SK-N-MC (cell line): ENCODE data around the gene TRIM41.

Source experiments
- DNase-seq: peaks from one replicate; pipeline ENCODE4 v3.0.0-alpha.2; 2011; ENCODE audit warnings: low read depth, low spot score
- H3K27ac ChIP-seq: fragments of 200-600 bp; sonication (generic); 2 replicates; pipeline ENCODE4 v1.5.1; 2016; ENCODE audit warnings: mixed run types
- H3K36me3 ChIP-seq: fragments of 200-600 bp; sonication (generic); 2 replicates; pipeline ENCODE4 v1.6.1; 2017; ENCODE audit warnings: antibody characterized with exemption, low read length, mixed read lengths; ENCODE audit not compliant: insufficient read depth
- H3K4me3 ChIP-seq: fragments of 200-600 bp; sonication (generic); 2 replicates; pipeline ENCODE4 v1.5.1; 2016
- H3K9ac ChIP-seq: fragments of 200-600 bp; sonication (generic); 2 replicates; pipeline ENCODE4 v1.8.0; 2017; ENCODE audit warnings: mixed run types, mixed read lengths; ENCODE audit not compliant: insufficient read length
- H3K9me3 ChIP-seq: fragments of 200-600 bp; sonication (generic); 2 replicates; pipeline ENCODE4 v1.6.1; 2017; ENCODE audit warnings: low read depth, mild to moderate bottlenecking, antibody characterized with exemption, low read length, moderate library complexity, mixed read lengths
- EZH2 ChIP-seq: fragments of 200-600 bp; sonication (generic); IDR thresholded peaks from one replicate; pipeline ENCODE4 v1.6.1; 2017; ENCODE audit warnings: antibody characterized with exemption
- FOXP2 ChIP-seq: optimal IDR thresholded peaks from 2 replicates; pipeline ENCODE3; 2011; ENCODE audit warnings: mild to moderate bottlenecking, moderate library complexity; ENCODE audit not compliant: insufficient read depth; ENCODE audit errors: extremely low read length, control extremely low read depth
- POLR2AphosphoS5 ChIP-seq: IDR thresholded peaks from 2 replicates; pipeline ENCODE4 v1.6.1; 2012; ENCODE audit warnings: mild to moderate bottlenecking, low read depth, low read length, borderline replicate concordance

TRIM41 gene

DNA sequence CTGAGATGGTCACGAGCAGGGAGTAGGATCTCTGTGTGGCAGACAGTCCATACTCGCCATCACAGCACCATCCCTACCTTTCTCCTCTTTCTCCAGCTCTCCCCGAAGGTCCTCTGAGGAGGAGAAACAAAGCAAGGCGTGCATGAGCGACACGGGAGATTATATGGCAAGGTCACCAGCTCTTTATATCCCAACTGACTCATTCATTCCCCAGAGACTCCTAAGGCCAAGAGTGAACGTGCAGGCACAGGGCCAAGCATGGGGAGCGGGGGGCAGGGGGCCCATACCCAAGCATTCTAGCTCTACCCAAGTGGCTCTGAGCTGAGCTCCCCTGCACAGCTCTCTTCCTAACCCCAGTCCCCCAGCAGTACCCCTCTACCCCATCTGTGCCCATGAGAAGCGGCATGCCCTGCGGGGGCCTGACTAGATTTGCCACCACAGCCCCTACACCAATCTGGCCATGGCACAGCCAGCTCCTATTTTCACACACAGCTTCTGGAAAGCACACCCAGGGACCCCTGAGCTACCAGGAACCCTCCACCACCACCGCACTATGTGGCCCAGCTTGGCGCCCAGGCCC is 24.9 kb upstream of the TRIM41 start:
- TF ChIP-seq FOXP2, result no peak
- TF ChIP-seq POLR2AphosphoS5, result no peak
- no peak for TF ChIP-seq EZH2
- Histone ChIP-seq H3K36me3 (no peaks in the 10 kb centered on the region), H3K9me3 (no peaks in the 10 kb centered on the region), H3K4me3 (no peak overlapping the region), H3K27ac (no peak overlapping the region), H3K9ac (no peak overlapping the region)
- DNase-seq, result no peak

DNA sequence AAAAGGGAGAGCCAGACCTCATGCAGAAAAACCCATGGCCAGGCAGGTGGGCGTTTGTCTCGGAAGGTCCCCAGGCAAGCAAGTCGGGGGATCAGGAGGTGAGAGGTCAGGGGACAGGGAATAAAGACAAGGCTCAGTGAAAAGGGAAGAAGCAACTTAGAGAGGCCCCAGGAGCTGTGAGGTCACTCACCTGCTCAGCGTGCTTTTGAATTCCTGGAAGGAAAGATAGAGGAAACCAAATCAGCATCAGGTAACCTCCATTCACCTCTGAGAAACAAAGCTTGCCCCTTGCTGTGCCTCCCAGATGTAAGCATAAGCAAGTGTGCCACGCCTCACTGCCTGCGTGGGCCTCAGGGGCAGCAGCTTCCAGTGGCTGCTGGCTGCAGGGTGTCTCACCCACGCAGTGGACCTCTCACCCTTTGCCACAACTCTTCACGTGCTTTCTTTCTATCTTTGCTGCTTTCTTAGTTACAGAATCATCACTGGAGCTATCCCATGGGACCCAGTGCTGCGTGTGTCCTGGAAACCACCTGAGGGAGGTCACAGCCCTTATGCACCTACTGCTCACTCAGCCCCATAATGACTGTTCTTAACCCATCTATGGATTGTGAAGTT is 24.1 kb upstream of the TRIM41 start:
- no peak for DNase-seq
- TF ChIP-seq FOXP2, result no peak
- TF ChIP-seq POLR2AphosphoS5, result no peak
- no peak for TF ChIP-seq EZH2
- no peak overlapping the region for H3K4me3 ChIP-seq
- H3K9ac ChIP-seq, result no peak overlapping the region
- H3K36me3 ChIP-seq, result no peaks in the 10 kb centered on the region
- H3K9me3 ChIP-seq, result no peaks in the 10 kb centered on the region
- no peak overlapping the region for H3K27ac ChIP-seq

DNA sequence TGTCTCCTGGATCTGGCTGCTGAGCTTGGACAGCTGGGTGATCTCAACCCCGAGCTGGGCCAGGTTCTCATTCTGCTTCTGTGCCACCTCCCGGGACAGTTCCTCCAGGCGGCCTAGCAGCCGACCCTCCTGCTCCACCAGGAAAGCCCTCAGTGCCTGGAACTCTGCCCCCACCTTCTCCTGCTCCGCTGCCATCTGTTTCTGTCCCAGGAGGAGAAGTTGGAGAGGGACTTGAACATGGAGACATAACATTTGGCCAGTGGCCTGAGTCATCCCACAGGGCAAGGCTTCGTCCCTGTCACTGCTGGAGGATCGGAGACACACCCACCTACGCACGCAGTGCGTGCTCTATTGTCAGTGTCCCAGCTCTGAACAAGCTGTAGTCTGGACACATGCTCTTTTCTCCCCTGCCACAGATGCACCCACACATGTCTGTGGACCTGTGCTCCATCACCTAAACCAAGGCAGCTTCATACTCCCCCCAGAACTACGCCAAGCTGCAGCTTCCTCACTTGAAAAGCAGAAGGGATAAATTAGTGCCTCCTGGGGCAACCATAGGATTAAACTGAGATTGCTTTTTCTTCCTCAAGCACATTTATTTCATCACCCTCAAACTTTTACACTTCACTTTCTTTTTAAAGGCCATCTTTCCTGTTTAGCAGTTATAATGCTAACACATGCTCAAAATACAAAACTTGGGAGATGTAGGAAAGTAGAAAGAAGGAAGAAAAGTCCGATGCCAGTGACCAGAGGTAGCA is 23.0 kb upstream of the TRIM41 start:
- no peak overlapping the region for H3K9ac ChIP-seq
- TF ChIP-seq FOXP2 (no peak), EZH2 (no peak), POLR2AphosphoS5 (no peak)
- DNase-seq, result no peak
- no peak overlapping the region for H3K4me3 ChIP-seq
- H3K9me3 ChIP-seq, result no peaks in the 10 kb centered on the region
- no peak overlapping the region for H3K27ac ChIP-seq
- H3K36me3 ChIP-seq, result no peaks in the 10 kb centered on the region

DNA sequence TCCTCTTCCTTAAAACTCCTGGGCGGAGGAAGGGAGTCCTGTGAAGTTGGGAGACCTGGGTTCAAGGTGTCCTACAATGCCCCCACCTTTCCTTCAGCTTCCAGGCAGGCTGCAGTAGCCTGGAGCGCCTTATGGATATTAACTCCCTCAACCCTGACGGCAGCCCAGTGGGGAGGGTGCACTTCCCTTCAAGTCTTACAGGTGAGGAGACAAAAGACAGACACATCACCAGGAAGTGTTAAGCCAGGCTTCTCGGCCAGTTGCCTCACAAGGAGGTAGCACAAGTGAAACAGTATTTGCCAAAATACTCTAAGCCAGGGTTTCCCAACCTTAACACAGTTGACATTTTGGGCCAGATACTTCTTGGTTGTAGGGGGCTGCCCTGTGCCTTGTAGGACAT is 22.3 kb upstream of the TRIM41 start:
- no peak overlapping the region for H3K4me3 ChIP-seq
- no peak overlapping the region for H3K9ac ChIP-seq
- no peaks in the 10 kb centered on the region for H3K36me3 ChIP-seq
- H3K9me3 ChIP-seq, result no peaks in the 10 kb centered on the region
- no peak for DNase-seq
- TF ChIP-seq POLR2AphosphoS5 (no peak), FOXP2 (no peak), EZH2 (no peak)
- H3K27ac ChIP-seq, result no peak overlapping the region

DNA sequence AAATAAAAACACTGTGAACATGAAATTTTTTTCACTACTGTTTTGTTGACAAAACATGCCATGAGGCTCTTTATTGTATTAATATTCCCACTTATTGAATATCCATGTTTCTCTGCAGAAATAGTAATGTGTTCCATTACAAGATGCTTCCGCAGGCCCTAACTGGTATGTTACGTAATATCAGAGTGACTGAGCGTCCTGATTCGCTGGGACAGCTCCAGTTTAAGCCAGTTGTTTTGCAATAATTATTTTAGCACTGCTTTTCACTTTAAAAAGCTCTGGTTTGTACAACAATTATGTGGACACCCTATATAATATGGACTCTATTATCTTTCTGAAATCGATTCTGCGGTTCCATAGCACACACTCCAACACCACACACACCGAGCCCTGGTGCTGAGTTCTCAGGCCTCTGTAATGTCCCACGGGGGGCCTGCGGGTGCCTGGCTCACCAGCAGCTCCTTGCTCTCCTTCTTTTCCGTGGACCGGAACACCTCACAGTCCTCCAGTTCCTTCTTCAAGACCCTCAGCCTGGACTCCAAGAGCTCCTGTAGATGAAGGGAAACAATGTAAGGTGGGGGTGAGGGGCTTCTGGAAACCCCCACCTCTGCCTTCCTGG is 19.9 kb upstream of the TRIM41 start:
- H3K27ac ChIP-seq, result no peak overlapping the region
- no peak for DNase-seq
- TF ChIP-seq EZH2 (no peak), POLR2AphosphoS5 (no peak), FOXP2 (no peak)
- H3K9ac ChIP-seq, result no peak overlapping the region
- no peaks in the 10 kb centered on the region for H3K9me3 ChIP-seq
- H3K4me3 ChIP-seq, result peak overlapping the region; percentile 90
- H3K36me3 ChIP-seq, result no peaks in the 10 kb centered on the region

DNA sequence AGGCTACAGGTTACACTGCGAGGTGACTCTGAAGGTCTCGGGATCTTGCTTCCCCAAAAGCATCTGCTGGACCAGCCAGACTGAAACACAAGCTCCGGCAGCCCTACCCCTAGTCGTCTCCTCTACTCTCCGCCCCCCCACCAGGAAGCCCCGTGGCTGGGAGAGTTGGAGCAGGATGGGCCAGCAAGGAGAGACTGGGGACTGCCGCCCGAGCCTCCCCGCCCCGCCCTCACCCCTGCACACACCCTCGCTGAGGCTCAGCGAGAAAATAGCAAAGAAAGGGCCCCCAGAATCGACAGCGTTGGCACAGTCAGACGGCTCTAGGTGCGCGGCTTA is 19.3 kb upstream of the TRIM41 start:
- Histone ChIP-seq H3K9me3 (no peaks in the 10 kb centered on the region), H3K27ac (no peak overlapping the region), H3K4me3 (peak overlapping the region; percentile 90), H3K36me3 (no peaks in the 10 kb centered on the region), H3K9ac (peak overlapping the region; percentile 64)
- no peak for DNase-seq
- TF ChIP-seq EZH2, result no peak
- TF ChIP-seq FOXP2, result no peak
- TF ChIP-seq POLR2AphosphoS5, result no peak

DNA sequence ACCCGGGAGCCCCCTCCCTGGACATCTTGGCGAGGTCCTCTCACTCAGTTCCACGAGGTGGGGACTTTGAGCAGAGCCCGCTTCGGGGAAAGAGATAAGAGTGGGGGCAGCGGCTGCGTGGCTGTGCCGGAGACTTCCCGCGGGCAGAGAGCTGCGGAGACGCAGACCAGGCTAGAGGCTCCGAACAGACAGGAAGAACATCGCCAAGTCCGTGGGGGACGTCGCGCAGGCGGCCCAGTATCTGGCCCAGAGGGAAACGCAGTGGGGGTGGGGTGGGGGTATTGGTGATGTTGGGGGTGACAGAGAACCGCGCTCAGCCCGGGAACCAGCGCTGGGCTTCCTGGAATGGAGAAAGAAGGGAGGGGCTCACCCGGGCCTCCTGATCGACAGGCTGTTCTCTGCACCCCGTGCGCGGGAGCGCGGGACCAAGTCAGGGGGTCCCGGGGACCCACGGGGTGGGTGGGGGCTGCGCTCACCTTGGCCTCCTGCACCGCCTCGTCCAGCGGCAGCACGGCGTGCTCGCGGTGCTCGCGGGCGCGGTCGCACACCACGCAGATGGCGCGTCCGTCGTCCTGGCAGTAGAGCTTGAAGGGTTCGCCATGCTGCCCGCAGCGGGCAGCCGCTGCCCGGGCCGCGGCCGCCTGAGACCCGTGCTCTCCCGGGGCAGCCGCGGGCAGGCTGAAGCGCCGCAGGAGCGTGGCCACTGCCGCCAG is 18.8 kb upstream of the TRIM41 start:
- no peaks in the 10 kb centered on the region for H3K9me3 ChIP-seq
- H3K4me3 ChIP-seq, result peak overlapping the region; percentile 90
- no peak for TF ChIP-seq POLR2AphosphoS5
- no peak for TF ChIP-seq FOXP2
- TF ChIP-seq EZH2, result no peak
- no peaks in the 10 kb centered on the region for H3K36me3 ChIP-seq
- H3K9ac ChIP-seq, result peak overlapping the region; percentile 64
- no peak overlapping the region for H3K27ac ChIP-seq
- DNase-seq, result no peak
